Stimulated activated CD4-positive, alpha-beta T cell treated with anti-CD3 and anti-CD28 coated beads, Interleukin-15, amount 100 ng/mL, for 1 hour (primary cell): ENCODE data around the gene HMGA1.

ENCODE experiments used
- DNase-seq, 2 donors: peaks; one replicate each; pipeline ENCODE4 v3.0.0-alpha.2; 2020; ENCODE audit warnings: low read depth in 1 of 2, low spot score in 1 of 2

HMGA1 gene, protein sequence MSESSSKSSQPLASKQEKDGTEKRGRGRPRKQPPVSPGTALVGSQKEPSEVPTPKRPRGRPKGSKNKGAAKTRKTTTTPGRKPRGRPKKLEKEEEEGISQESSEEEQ

DNA sequence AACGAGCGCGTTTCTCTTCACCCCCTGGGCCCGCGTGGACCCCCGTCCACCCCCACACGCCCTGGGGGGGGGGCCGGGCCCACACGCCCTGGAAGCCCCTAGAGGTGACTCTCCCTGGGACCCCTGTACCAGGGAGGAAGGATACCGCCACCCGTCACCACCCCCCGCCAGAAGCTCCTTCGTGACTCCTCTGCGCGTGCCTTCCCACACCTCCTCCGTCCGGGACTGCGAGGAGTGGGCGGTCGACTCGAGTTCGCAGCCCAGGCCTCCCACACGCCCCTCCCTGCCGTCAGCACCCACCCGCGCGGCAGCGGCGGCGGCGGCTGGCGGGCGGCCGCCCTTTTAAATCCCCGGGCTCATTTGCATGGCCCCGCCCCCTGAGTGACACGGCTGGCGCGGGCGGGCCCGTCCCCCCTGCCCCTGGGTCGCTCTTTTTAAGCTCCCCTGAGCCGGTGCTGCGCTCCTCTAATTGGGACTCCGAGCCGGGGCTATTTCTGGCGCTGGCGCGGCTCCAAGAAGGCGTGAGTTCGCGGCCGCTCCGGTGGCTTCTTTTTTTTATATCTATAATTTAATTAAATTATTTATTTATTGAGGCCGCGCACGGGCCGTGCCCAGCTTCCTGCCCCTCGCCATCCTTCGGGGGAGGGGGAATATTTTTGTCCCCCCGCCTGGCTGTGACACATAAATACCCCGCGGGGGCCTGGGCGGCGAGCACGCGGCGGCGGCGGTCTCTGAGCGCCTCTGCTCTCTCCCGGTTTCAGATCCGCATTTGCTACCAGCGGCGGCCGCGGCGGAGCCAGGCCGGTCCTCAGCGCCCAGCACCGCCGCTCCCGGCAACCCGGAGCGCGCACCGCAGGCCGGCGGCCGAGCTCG, at the start of gene HMGA1:
Gene HMGA1 (plus strand): TSS at position 431 of the 873 bp plus-strand sequence. CDS start 3,908 bp downstream, outside the sequence.
- DNase-seq: peak; percentile 79 to 92

DNA sequence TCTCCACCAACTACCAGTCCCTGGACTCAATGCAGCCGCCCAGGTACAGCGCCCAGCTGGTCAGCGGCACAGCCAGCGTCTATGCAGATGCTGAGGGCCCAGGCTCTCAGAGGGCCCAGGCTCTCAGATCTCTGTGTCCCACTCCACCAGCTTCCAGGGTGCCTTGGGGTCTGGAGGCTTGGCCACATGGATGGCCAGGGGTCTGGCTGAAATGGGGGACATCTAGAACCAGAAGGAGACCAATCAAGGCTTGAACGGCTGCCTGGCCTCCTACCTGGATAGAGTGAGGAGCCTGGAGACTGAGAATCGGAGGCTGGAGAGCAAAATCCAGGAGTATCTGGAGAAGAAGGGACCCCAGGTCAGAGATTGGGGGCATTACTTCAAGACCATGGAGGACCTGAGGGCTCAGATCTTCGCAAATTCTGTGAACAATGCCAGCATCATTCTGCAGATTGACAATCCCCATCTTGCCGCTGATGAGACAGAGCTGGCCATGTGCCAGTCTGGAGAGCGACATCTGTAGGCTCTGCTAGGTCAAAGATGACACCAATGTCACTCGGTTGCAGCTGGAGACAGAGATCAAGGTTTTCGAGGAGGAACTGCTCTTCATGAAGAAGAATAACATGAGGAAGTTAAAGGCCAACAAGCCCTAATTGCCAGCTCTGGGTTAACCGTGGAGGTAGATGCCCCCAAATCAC, 46.7 kb upstream of the HMGA1 start:
- peak; percentile 15 to 33 for DNase-seq

DNA sequence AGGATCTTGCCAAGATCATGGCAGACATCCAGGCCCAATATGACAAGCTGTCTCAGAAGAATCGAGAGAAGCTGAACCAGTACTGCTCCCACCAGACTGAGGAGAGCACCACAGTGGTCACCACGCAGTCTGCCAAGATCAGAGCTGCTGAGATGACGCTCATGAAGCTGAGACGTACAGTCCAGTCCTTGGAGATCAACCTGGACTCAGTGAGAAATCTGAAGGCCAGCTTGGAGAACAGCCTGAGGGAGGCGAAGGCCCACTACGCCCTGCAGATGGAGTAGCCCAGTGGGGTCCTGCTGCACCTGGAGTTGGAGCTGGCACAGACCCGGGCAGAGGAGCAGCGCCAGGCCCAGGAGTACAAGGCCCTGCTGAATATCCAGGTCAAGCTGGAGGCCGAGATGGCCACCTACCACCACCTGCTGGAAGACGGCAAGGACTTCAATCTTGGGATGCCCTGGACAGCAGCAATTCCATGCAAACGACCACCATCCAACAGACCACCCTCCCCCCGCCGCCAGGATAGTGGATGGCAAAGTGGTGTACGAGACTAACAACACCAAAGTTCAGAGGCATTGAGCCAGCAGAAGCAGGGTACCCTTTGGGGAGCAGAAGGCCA, 46.1 kb upstream of the HMGA1 start:
- DNase-seq: no peak

DNA sequence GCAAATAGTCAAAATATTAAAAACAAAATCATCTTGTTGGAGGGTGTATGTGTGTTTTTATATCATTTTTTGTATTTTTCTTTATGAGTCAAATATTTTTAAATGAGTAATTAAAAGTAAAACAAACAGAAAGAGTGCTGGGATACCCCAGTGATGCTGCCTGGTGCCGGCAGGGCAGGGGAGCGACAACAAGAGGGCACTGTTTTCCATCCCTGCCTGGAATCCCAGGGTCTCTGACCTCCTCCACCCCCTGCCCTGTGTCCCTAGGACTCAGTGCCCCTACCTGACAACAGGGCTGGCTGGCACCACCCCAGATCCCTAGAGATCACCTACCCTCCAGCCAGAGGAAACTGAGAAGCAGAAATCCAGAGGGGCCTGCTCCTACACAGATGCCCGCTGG, 41.9 kb upstream of the HMGA1 start:
- DNase-seq: no peak

DNA sequence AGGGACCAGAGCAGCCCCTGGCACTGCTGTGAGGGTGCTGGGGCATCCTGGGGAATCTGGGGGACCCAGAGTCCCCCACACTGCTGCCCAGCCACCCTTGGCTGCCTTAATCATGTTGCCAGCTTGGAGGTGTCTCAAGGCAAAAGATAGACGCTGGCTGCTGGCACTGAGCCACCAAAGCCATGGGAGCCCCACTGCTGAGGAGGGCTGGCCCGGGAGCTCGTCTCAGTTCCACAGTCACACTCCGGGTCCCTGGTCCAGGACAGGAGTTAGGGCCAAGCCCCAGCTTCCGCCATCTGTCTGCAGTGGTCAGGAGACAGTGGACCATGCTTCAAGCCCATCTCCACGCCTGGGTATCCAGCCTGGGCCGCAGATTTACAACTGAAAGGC, 41.0 kb upstream of the HMGA1 start:
- no peak for DNase-seq

DNA sequence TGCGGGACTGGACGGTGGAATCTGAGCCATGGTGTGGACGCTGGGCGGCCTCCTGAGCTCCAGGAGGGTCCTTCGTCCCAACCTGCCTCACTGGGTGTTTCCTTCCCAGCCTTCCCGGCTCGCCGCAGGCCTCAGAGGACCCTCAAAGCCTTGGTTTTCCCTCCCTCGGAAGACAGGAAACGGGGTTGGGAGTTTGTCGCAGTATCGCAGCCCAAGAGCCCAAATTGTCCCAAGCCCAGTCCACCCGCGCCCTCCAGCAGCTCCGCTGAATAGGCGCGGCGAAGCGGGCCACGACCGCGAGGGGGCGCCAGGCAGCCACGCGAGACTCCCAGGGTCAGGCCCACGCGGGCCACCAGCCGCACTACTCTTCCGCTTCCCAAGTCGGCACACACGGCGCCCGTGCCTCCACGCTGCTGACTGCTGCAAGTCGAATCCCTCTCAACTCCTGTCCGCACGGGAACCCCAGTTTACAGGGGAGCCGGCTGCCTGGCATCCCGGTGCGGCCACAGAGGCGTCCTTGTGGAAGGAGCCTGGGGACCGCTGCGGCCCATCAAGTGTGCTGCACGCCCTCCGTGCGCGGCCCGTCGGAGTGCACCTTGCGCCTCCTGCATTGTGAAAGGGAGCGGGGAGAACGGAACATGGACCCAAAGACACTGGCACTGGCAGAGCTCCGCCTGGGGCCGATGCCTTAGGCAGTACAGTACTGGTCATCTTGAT, 40.4 kb upstream of the HMGA1 start:
- DNase-seq: peak; percentile 85 to 92

DNA sequence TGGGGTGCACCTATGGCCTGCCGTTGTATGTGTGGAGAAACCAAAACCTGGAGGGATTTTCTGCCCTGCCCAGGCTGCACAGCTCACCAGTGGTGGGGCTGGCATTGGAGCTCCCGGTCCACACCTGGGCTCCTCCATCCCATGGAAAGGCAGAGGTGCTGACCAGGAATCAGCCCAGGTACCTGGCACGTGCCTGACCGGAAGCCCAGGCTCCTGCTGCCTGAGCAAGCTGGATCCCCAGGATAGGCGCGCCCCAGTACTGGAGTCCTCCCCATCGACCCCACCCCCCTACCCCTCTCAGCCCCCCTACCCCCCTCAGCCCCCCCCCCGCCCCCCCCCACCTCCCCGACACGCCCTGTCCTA, 39.9 kb upstream of the HMGA1 start:
- DNase-seq: no peak

DNA sequence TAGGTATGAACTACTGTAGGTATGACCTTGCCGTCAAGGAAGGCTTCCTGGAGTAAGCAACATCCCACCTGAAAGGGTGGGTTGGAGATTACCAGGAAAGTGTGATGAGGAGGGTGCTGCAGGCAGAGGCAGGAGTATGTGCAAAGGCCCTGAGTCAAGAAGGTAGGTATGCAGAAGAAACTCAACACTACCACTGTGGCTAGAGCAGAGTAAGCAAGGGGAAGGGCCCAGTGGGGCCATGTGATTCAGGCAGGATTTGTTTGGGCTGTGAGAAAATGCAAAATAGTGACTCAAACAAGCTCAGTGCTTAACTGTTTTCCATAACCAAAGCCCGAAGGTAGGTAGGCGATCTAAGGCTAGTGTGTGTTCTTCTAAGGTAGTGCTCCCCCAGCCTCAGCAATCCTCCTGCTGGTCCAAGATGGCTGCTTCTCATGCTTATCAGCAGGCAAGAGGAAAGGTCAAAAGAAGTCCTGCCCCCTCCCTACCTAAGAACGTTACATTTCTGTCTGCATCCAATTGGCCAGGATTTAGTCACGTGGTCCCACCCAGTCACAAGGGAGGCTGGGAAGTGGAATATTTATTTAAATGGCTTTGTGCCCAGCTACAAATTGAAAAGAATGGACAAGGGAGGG, 36.2 kb upstream of the HMGA1 start:
- no peak for DNase-seq

DNA sequence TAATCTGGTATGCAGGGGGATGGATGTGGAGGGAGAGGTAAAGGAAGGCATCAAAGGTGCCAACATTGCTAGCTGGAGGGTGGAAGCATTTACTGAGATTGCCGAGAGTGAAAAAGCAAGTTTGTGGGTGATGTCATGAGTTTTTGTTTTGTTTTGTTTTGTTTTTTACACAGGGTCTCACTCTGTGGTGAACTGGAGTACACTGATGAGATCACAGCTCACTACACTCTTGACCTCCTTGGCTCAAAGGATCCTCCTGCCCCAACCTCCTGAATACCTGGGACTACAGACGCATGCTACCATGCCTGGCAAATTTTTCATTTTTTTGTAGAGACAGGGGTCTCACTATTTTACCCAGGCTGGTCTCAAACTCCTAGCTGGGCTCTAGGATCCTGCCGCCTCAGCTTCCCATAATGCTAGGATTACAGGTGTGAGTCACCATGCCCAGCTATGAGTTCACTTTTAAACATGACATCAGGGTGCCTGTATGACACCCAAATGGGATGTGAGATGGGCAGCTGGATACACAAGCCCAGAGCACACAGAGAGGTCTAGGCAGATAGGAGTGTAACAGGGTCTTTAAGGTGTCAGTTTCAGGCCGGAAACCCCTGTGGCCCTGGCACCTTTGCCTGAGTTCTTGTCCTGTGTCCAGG, 35.1 kb upstream of the HMGA1 start:
- DNase-seq: no peak

DNA sequence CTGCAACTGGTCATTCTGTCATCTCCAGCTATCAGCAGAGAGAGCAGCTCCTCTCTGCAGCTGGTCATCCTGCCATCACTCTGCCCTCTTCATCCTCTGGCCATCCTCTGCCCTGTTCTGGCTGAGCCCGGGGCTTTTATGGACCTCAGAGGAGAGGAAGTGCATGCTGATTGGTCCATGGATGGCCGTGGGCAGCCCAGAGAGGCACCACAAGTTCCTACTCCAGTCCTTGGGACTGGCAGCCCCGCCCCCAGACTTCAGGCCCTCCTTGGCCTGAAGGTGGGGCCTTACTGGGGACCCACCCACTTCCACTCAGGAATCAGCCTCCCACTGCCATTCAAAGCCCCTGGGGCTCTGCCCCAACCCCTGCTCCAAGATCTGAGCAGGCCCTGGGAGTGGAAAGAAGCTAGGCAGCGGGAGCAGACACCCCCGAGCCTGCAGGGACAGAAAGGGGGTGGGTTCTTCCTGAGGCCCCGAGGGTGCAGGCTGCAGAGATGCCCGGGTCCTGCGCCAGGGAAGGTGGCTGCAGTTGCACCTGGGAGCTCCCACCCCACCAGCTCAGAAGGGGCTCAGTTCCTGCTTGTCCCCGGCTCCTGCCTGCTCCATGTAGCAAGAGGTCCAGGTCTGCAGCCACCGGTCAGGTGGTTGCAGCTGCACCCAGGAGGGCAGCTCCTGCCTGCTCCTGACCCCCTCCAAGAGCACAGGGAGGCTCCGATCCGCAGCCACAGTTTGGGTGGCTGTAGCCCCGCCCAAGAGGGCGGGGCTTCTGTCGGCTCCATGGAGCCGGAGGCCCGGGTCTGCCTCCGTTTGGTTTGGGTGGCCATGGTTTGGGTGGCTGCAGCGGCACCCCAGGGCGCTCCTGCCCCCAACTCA, 34.1 kb upstream of the HMGA1 start:
- DNase-seq: no peak

DNA sequence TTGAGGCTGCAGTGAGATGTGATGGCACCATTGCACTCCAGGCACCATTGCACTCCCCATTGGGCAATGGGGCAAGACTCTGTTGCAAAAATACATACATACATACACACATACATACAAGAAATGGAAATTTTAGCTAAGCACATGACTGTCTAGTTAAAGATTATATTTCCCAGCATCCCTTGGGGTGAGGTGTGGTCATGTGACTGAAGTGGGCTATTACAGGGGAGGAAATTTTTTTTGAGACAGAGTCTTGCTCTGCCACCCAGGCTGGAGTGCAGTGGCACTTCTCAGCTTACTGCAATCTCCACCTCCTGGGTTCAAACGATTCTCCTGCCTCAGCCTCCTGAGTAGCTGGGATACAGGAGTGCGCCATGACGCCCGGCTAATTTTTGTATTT, 32.0 kb upstream of the HMGA1 start:
- DNase-seq: no peak

DNA sequence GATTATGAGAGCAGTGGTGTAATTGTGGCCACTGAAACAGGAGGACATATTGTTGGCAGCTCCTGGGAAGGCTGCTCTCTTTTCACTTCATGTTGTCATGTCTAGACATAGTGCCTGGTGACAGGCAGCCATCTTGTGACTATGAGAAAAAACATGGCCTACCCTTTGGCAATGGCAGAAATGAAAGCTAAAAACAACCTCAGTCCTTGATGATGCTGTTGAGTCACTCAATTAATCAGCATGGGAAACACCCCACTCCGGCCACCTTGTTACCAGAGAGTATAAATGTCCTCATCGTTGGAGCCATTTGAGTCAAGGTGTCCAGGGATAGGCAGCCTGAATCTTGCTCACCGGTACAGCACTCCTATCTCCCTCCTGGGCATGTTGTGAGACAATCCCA, 31.2 kb upstream of the HMGA1 start:
- DNase-seq: no peak

DNA sequence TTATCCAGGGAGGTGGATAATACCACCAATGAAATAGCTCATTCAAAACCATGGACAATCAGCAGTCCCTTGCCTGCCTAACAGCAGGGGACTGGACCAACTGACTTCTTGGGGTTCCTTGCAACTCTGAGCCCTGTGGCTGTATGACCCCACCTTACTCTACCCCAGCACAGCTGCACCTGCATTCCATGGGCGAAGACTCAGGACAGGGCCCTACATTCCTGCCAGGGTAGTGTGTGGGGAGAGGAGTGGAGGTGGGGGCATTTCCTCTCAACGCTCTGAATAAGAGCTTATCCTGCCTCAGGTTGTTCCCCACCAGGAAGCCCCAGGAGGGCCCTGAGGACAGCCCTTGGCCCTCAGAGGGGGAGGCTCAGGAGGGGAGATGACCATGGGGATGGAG, 30.8 kb upstream of the HMGA1 start:
- no peak for DNase-seq

DNA sequence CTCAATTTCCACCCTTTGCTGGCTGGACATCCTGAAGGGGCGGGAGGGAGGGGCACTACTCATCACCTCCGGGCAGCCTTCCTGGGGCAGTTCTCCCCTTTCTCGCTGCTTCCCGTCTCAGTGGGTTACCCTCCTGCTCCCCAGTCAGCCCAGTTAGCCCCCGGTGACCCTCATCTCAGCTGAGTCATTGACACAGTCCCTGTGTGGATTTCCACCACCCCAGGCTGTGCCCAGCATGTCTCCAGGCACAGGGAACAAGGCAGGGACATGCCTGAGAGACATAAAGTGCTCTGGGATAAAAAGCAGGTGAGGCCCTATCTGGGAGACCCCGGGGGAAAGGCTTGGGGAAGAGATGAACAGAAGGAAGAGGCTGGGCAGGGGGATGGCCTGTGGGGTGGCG, 29.9 kb upstream of the HMGA1 start:
- DNase-seq: no peak

DNA sequence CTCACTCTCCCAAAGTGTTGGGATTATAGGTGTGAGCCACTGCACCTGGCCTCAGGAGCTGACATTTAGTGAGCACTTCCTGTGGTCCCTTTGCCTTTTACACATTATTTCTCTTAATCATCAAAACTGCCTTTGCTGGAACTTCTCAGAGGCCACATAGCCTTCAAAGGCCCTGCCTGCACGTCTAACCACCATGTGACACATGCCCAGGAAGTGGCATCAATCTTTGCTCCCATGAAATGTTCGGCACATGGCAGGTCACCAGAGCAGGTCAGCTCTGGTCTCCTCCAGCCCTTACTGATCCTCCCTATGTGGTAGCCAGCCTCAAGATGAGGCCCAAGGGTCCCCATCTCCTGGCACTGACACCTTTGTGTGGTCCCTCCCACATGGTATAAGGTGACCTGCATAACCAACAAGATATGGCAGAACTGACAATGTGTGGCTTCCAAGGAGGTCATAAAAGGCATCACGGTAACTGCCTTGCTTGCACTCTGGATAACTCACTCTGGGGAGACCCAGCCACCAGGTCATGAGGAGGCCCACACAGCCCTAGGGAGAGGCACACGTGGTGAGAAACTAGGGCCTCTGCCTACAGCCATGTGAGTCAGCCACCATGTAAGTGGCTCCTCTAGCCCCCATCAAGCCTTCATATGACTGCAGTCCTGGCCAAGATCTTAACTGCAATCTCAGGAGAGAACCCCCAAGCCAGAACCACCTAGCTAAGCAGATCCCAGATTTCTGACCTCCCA, 28.8 kb upstream of the HMGA1 start:
- DNase-seq: no peak

DNA sequence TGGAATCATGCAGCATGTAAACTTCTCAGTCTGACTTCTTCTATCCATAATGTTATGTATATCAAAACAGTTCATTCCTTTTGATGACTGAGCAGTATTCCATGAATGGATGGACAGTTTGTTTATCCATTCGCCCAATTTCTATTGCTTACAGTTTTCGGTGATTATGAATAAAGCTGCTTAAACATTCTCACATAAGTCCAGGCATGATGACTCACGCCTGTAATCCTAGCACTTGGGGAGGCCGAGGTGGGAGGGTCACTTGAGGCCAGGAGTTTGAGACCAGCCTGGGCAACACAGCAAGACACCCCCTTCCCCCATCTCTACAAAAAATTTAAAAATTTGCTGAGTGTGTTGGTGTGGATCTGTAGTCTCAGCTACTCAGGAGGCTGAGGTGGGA, 22.9 kb upstream of the HMGA1 start:
- no peak for DNase-seq

DNA sequence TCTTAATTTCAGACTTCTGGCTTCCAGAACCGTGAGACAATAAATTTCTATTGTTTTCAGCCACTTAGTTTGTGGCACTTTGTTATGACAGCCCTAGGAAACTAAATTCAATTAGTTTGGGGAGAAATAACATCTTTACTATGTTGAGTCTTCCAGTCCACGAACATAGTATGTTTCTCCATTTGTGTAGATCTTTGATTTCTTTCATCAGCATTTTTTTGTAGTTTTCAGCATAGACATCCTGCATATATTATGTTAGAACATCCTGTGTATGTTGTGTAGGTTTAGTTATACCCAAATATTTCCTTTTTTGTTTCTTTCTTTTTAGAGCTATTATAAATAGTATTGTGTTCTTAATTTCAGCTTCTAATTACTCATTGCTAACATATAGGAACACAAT, 18.0 kb upstream of the HMGA1 start:
- no peak for DNase-seq

DNA sequence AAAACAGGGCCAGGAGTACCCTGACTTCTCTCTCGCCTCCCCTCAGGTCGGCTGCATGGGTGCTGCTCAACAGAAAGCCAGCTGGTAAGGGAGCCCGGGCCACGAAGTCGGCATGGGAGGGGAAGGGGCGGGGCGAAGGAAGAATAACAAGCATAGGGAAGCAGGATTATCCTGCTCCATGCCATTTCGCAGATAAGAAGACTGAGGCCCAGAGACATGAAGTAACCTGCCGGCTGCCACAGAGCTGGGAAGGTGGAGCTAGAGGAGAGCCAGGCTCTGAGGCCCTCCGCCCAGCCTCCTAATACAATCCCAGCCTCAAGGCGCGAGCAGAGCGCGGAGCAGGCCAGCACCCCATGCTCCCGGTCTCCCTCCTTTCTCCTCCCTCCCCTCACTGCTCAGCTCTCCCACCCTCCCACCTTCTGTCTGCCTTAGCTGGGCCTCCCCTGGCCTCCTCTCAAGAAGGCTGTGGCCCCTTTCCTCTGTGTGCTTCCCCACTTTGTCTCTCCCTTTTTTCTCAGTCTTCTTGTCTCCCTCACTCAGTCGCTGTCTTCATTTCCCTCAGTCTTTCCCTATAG, 13.2 kb upstream of the HMGA1 start:
- DNase-seq: no peak
